ENCODE results near the gene C1QTNF5. TPM values are rescaled to one million over a fixed set of nuclear protein-coding genes. Genes with fewer than 3 reads are reported as not detected.

Gene C1QTNF5
- total and polyA plus RNA-seq, 2 experiments from 2014 or later: 5.8 to 8.0 TPM

DNA sequence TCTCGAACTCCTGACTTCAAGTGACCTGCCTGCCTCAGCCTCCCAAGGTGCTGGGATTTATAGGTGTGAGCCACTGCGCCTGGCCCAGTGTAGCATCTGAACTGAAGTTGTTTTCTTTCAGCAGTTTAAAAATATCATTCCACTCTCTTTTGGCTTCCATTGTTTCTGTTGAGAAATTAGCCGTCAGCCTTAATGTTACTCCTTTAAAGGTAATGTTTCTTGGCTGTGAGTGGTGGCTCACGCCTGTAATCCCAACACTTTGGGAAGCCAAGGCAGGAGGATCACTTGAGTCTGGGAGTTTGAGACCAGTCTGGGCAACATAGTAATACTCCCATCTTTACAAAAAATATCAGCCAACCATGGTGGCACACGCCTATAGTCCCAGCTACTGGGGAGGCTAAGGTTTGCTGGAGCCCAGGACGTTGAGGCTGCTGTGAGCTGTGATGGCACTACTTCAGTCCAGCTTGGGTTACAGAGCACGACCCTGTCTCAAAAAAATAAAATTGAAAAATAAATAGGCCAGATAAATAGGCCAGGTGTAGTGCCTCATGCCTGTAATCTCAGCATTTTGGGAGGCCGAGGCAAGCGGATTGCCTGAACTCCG lies 49.7 kb downstream of the C1QTNF5 start:
- Histone ChIP-seq H3K36me3 (peaks cover 22% of the 10 kb centered on the region), H3K27me3 (no peaks in the 10 kb centered on the region), H3K4me3 (no peak overlapping the region), H3K9me3 (ENCODE audit: low read depth) (no peaks in the 10 kb centered on the region), H3K4me1 (ENCODE audit: low read depth) (no peaks in the 10 kb centered on the region), H3K27ac (no peak overlapping the region)
- no peak for DNase-seq (ENCODE audit: low read depth in 1 of 2, low spot score in 1 of 2)
- TF ChIP-seq, protein P1, sequence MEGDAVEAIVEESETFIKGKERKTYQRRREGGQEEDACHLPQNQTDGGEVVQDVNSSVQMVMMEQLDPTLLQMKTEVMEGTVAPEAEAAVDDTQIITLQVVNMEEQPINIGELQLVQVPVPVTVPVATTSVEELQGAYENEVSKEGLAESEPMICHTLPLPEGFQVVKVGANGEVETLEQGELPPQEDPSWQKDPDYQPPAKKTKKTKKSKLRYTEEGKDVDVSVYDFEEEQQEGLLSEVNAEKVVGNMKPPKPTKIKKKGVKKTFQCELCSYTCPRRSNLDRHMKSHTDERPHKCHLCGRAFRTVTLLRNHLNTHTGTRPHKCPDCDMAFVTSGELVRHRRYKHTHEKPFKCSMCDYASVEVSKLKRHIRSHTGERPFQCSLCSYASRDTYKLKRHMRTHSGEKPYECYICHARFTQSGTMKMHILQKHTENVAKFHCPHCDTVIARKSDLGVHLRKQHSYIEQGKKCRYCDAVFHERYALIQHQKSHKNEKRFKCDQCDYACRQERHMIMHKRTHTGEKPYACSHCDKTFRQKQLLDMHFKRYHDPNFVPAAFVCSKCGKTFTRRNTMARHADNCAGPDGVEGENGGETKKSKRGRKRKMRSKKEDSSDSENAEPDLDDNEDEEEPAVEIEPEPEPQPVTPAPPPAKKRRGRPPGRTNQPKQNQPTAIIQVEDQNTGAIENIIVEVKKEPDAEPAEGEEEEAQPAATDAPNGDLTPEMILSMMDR (IDR thresholded peaks at IDR 0.05; ENCODE audit: low read depth, low read length): no peak

Other genes with a start within 250 kb of the C1QTNF5 start
- 31.4 and 36.0 TPM in 2 replicates for gene DPAGT1, start 239.0 kb downstream of the C1QTNF5 start, total RNA-seq
- 57.9 and 77.3 TPM in 2 replicates for gene DPAGT1, start 239.0 kb downstream of the C1QTNF5 start, polyA plus RNA-seq
- 16.4 and 20.8 TPM in 2 replicates for gene C2CD2L, start 233.5 kb downstream of the C1QTNF5 start, total RNA-seq
- gene C2CD2L, start 233.5 kb downstream of the C1QTNF5 start, polyA plus RNA-seq: 11.1 and 14.8 TPM in 2 replicates
- gene HINFP, start 219.3 kb downstream of the C1QTNF5 start, total RNA-seq: 21.6 and 28.2 TPM in 2 replicates
- gene HINFP, start 219.3 kb downstream of the C1QTNF5 start, polyA plus RNA-seq: 33.2 and 34.1 TPM in 2 replicates
- 1.9 and 3.2 TPM in 2 replicates for gene ABCG4, start 191.8 kb downstream of the C1QTNF5 start, total RNA-seq
- gene ABCG4, start 191.8 kb downstream of the C1QTNF5 start, polyA plus RNA-seq: 2.4 and 5.6 TPM in 2 replicates
- 24.7 and 36.8 TPM in 2 replicates for gene NLRX1, start 172.2 kb downstream of the C1QTNF5 start, total RNA-seq
- gene NLRX1, start 172.2 kb downstream of the C1QTNF5 start, polyA plus RNA-seq: 16.1 and 25.5 TPM in 2 replicates
- 0.18 and 0.69 TPM in 2 replicates for gene NHERF4, start 155.4 kb downstream of the C1QTNF5 start, total RNA-seq
- gene NHERF4, start 155.4 kb downstream of the C1QTNF5 start, polyA plus RNA-seq: 0.17 and 0.29 TPM in 2 replicates
- 10.3 and 18.3 TPM in 2 replicates for gene CBL, start 134.5 kb downstream of the C1QTNF5 start, total RNA-seq
- gene CBL, start 134.5 kb downstream of the C1QTNF5 start, polyA plus RNA-seq: 6.5 and 8.9 TPM in 2 replicates
- 32.5 and 49.3 TPM in 2 replicates for gene MCAM, start 23.8 kb downstream of the C1QTNF5 start, total RNA-seq
- 13.8 and 14.8 TPM in 2 replicates for gene MCAM, start 23.8 kb downstream of the C1QTNF5 start, polyA plus RNA-seq
- 7.3 and 18.6 TPM in 2 replicates for gene RNF26, start 6.4 kb downstream of the C1QTNF5 start, total RNA-seq
- gene RNF26, start 6.4 kb downstream of the C1QTNF5 start, polyA plus RNA-seq: 45.6 and 99.8 TPM in 2 replicates
- gene MFRP, start 5.8 kb upstream of the C1QTNF5 start, total RNA-seq: not detected in 2 replicates
- not detected in 2 replicates for gene MFRP, start 5.8 kb upstream of the C1QTNF5 start, polyA plus RNA-seq
- 28.3 and 39.0 TPM in 2 replicates for gene USP2, start 40.8 kb upstream of the C1QTNF5 start, total RNA-seq
- gene USP2, start 40.8 kb upstream of the C1QTNF5 start, polyA plus RNA-seq: 36.5 and 44.1 TPM in 2 replicates
- gene THY1, start 82.3 kb upstream of the C1QTNF5 start, total RNA-seq: 2.1 and 6.3 TPM in 2 replicates
- gene THY1, start 82.3 kb upstream of the C1QTNF5 start, polyA plus RNA-seq: 6.8 and 7.5 TPM in 2 replicates